A549 (cell line): ENCODE results near the gene PLIN3. TPM values are rescaled to one million over a fixed set of nuclear protein-coding genes. Genes with fewer than 3 reads are reported as not detected.

Source experiments
- ATAC-seq, 2 experiments: fragments of 200-7000 bp in 1 of 2; fragments of >200 bp in 1 of 2; cut with Nextera tagmentation in 1 of 2; cut with Tn5 transposase in 1 of 2; 3 replicates each; pipeline versions ENCODE4 v1.8.0 to v1.9.1; 2018 to 2020; ENCODE audit warnings: mild to moderate bottlenecking in 1 of 2, moderate library complexity in 1 of 2
- CTCF ChIA-PET: fragments of 300-600 bp; sonication (Branson Sonifier 250); formaldehyde crosslinking; extraction: SDS; loops from one replicate; lab custom pipeline; 2021; ENCODE audit warnings: antibody characterized with exemption, inconsistent platforms; lab: Yijun Ruan, JAX
- POLR2A ChIA-PET: fragments of 350-600 bp; formaldehyde crosslinking; extraction: SDS; loops from one replicate; lab custom pipeline; 2021; ENCODE audit warnings: antibody characterized with exemption, inconsistent platforms; lab: Yijun Ruan, JAX
- DNase-seq, 2 experiments: peaks; one replicate each; pipeline versions ENCODE4 v3.0.0 to v3.0.0-alpha.2; 2011 to 2016; ENCODE audit warnings: low read depth in 1 of 2, low spot score in 1 of 2
- FAIRE-seq: peaks from 2 replicates; lab custom pipeline; 2011; peaks lifted over from hg19 to GRCh38; lab: Jason Lieb, UNC
- H3K27ac ChIP-seq, 2 experiments: fragments of >200 bp; sonication (Bioruptor Twin); formaldehyde crosslinking; 3 replicates each; pipeline ENCODE4 v1.5.1; 2016 to 2017
- H3K4me1 ChIP-seq: fragments of >200 bp; sonication (Bioruptor Twin); formaldehyde crosslinking; 3 replicates; pipeline ENCODE4 v1.6.1; 2016
- H3K4me2 ChIP-seq: fragments of >200 bp; sonication (Bioruptor Twin); formaldehyde crosslinking; 3 replicates; pipeline ENCODE4 v1.6.1; 2016
- H3K4me3 ChIP-seq: fragments of >200 bp; sonication (Bioruptor Twin); formaldehyde crosslinking; 3 replicates; pipeline ENCODE4 v1.5.1; 2016
- H3K9me3 ChIP-seq: fragments of >200 bp; sonication (Bioruptor Twin); formaldehyde crosslinking; 3 replicates; pipeline ENCODE4 v1.6.1; 2016
- CBX8 ChIP-seq: fragments of 200-600 bp; sonication (generic); IDR thresholded peaks from 2 replicates; pipeline ENCODE4 v1.6.1; 2016
- CHD2 ChIP-seq: fragments of 150-350 bp; IDR thresholded peaks from 2 replicates; pipeline ENCODE4 v1.6.1; 2014; ENCODE audit warnings: low read length; ENCODE audit not compliant: partially characterized antibody
- CHD4 ChIP-seq: fragments of 200-600 bp; sonication (generic); IDR thresholded peaks from 2 replicates; pipeline ENCODE4 v1.6.1; 2016; ENCODE audit warnings: antibody characterized with exemption, mild to moderate bottlenecking, borderline replicate concordance
- E2F6 ChIP-seq: IDR thresholded peaks from 2 replicates; pipeline ENCODE4 v1.6.1; 2012; ENCODE audit warnings: low read depth, borderline replicate concordance
- EP300 ChIP-seq, 2 experiments: fragments of >200 bp; sonication (Bioruptor Twin); formaldehyde crosslinking; IDR thresholded peaks; 2 replicates in 1 of 2; 3 replicates in 1 of 2; pipeline ENCODE4 v1.6.1; 2016 to 2017
- FOSL2 ChIP-seq, 2 experiments: fragments of 450-650 bp in 1 of 2; fragments of >200 bp in 1 of 2; sonication (Bioruptor Twin) in 1 of 2; formaldehyde crosslinking; IDR thresholded peaks; 2 replicates each; pipeline versions ENCODE4 v1.5.0 to v1.6.1; 2016 to 2020; ENCODE audit warnings: mild to moderate bottlenecking in 1 of 2, moderate library complexity in 1 of 2
- FOXS1 ChIP-seq: fragments of 250-450 bp; sonication (Bioruptor Pico); IDR thresholded peaks from 2 replicates; pipeline ENCODE4 v1.5.0; 2020; ENCODE audit warnings: mild to moderate bottlenecking, moderate library complexity
- GATA3 ChIP-seq: IDR thresholded peaks from 2 replicates; pipeline ENCODE4 v1.6.1; 2012; ENCODE audit warnings: borderline replicate concordance
- HEYL ChIP-seq: fragments of 250-450 bp; sonication (Bioruptor Pico); IDR thresholded peaks from 2 replicates; pipeline ENCODE4 v1.8.0; 2021; ENCODE audit warnings: mild to moderate bottlenecking, moderate library complexity
- HOXA7 ChIP-seq: fragments of 250-450 bp; sonication (Bioruptor Pico); IDR thresholded peaks from 2 replicates; pipeline ENCODE4 v1.5.0; 2020; ENCODE audit warnings: mild to moderate bottlenecking, moderate library complexity
- HOXB5 ChIP-seq: fragments of 250-450 bp; sonication (Bioruptor Pico); IDR thresholded peaks from 2 replicates; pipeline ENCODE4 v1.5.0; 2020; ENCODE audit warnings: mild to moderate bottlenecking, moderate library complexity
- JUN ChIP-seq, 2 experiments: fragments of >200 bp; sonication (Bioruptor Twin); formaldehyde crosslinking; IDR thresholded peaks; 2 replicates in 1 of 2; 3 replicates in 1 of 2; pipeline ENCODE4 v1.6.1; 2016 to 2017
- JUNB ChIP-seq: fragments of >200 bp; sonication (Bioruptor Twin); formaldehyde crosslinking; IDR thresholded peaks from 2 replicates; pipeline ENCODE4 v1.6.1; 2016
- KDM5A ChIP-seq: fragments of 200-600 bp; sonication (generic); IDR thresholded peaks from 2 replicates; pipeline ENCODE4 v1.6.1; 2016; ENCODE audit warnings: antibody characterized with exemption, mild to moderate bottlenecking
- MYC ChIP-seq: IDR thresholded peaks from 2 replicates; pipeline ENCODE4 v1.6.1; 2012; ENCODE audit warnings: mild to moderate bottlenecking, inconsistent platforms, low read length, improper control_type of control experiment, borderline replicate concordance
- NPAS2 ChIP-seq: fragments of 250-450 bp; sonication (Bioruptor Pico); IDR thresholded peaks from 2 replicates; pipeline ENCODE4 v1.8.0; 2022; ENCODE audit warnings: mild to moderate bottlenecking, moderate library complexity, borderline replicate concordance
- RAD21 ChIP-seq, 2 experiments: fragments of >200 bp in 1 of 2; sonication (Bioruptor Twin) in 1 of 2; formaldehyde crosslinking in 1 of 2; IDR thresholded peaks in 1 of 2; conservative IDR thresholded peaks in 1 of 2; 2 replicates in 1 of 2; 3 replicates in 1 of 2; pipeline ENCODE4 v1.6.1; 2012 to 2018; ENCODE audit warnings: inconsistent platforms in 1 of 2
- REST ChIP-seq: fragments of 200-600 bp; sonication (generic); IDR thresholded peaks from 2 replicates; pipeline ENCODE4 v1.6.1; 2016; ENCODE audit warnings: antibody characterized with exemption, mild to moderate bottlenecking, moderate library complexity
- SMC3 ChIP-seq: fragments of >200 bp; sonication (Bioruptor Twin); formaldehyde crosslinking; IDR thresholded peaks from 3 replicates; pipeline ENCODE4 v1.6.1; 2018; ENCODE audit warnings: inconsistent platforms
- WGBS: methylation state at CpG from one replicate; pipeline ENCODE4 v1.1.6; 2017; ENCODE audit errors: missing lambda C conversion rate; 5-methylcytosine and 5-hydroxymethylcytosine counted together
- polyA plus RNA-seq, 4 experiments: library from polyadenylated mRNA; depleted of rRNA in 3 of 4; stranded (reverse); fragments of >200 nt; fragmentation: RNase III in 1 of 4; extraction: RNeasy Plus Mini Kit Qiagen cat#74134 plus additional on column Dnase treatment in 1 of 4; gene quantifications; 2 replicates in 3 of 4; 3 replicates in 1 of 4; pipeline ENCODE4 v1.2.3, GENCODE V29; 2011 to 2017
- TF ChIP-seq, protein P1 (sequence below): IDR thresholded peaks from 2 replicates; pipeline ENCODE4 v1.6.1; 2012
- TF ChIP-seq, protein P2 (sequence below): fragments of >200 bp; sonication (Bioruptor Twin); formaldehyde crosslinking; IDR thresholded peaks from 3 replicates; pipeline ENCODE4 v1.5.1; 2016

The PLIN3 gene
- polyA plus RNA-seq, 2 of the 4 experiments (the other 2 are of a cell fraction), result 30.1 to 84.3 TPM

DNA sequence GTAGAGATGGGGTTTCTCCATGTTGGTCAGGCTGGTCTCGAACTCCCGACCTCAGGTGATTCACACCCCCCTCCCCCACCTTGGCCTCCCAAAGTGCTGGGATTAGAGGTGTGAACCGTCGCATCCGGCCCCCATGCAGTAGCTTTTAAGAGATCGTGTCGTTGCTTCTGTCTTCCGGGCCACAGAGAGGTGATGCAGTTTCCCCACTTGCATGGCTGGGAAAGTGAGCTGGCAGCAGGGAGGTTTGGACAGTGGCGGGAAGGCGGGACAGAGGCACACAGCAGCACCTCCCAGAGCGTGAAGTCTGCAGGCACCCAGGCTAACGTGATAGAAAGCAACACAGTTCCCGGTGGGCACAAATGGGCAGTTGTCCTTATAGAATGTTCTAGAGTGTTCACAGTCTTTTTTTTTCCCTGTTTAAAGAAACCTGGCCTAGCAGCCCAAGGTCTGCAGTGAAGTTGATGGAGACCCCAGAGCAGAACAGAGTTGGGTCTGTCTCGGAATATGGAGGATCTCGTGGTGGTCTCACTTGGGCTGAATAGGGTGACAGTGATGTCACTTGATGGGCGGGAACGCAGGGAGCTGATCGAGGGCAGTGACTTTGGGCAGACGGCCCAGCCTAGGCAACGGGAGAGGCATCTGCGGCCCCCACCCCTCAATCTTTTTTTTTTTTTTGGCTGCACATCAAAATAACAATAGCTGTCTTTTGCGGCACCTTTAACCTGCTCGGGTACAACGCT, 46.7 kb upstream of the PLIN3 start:
- Histone ChIP-seq H3K4me1 (peaks cover 48% of the 10 kb centered on the region), H3K4me3 (no peak overlapping the region), H3K27ac (peak overlapping the region; percentile 75 to 95), H3K9me3 (no peaks in the 10 kb centered on the region), H3K4me2 (peak overlapping the region; percentile 71)
- POLR2A ChIA-PET, result interaction anchor here (0.6 kb wide), 1 partner anchor 25 kb away, joined by 3 read pairs; no protein-coding TSS in a partner anchor
- ATAC-seq (no peak), DNase-seq (no peak), FAIRE-seq (no peak)
- CTCF ChIA-PET, result interaction anchor here (0.7 to 8.1 kb wide), 8 partner anchors 14 to 131 kb away, joined by 3 to 170 read pairs (median 9); partner anchors contain the start of genes FEM1A and PLIN3
- WGBS, result 77% methylated on average over 23 of the region's 24 CpGs
- TF ChIP-seq HEYL (CRISPR knock-in tag) (no peak), MYC (no peak), E2F6 (no peak), CHD4 (no peak), FOXS1 (CRISPR knock-in tag) (no peak), NPAS2 (CRISPR knock-in tag) (no peak), GATA3 (no peak), HOXA7 (no peak), HOXB5 (CRISPR knock-in tag) (no peak)
- TF ChIP-seq, protein P1, sequence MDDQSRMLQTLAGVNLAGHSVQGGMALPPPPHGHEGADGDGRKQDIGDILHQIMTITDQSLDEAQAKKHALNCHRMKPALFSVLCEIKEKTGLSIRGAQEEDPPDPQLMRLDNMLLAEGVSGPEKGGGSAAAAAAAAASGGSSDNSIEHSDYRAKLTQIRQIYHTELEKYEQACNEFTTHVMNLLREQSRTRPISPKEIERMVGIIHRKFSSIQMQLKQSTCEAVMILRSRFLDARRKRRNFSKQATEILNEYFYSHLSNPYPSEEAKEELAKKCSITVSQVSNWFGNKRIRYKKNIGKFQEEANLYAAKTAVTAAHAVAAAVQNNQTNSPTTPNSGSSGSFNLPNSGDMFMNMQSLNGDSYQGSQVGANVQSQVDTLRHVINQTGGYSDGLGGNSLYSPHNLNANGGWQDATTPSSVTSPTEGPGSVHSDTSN, result no peak
- TF ChIP-seq, all 56 proteins: peak for 0

DNA sequence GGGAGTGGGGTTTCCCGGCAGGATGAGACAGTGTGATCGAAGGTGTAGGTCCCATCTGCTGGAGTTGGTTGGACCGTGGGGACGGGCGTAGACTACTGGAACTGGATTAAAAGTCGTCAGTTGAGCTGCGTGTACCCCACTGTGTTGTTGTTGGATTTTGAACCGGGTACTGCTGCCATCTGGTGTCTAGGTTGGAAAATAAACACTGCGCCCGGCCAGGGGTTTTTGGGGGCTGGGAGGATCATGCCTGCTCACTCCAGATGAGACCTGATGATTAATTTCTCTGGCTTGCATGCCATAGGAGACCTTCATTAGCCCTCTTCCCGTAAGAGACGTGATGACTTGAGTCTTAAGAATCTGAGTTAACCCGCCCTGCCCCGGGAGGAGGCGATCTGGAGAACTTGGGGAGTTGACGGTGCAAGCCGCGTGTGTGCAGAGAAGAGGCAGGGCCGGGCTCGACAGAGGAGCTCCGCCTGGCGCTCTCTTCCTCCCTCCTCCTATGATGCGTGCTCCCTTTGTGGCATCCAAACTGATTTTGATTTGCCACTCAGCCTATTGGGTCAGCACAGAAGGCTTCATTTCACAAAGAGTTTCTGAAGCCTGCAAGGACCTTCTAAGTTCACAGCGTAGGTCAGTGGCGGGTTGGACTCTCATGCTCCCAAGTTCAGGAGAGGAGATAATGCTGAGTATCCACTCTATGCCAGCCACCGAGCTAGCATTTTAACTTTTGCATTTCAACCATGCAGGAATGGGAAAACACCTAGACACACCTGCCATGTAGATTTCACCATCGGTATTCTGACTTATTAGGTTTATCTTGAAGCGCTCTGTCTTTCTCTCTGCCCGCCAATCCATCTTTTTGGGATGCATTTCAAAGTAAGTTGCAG, 44.6 kb upstream of the PLIN3 start:
- Histone ChIP-seq H3K4me2 (peak overlapping the region; percentile 84), H3K4me3 (peak overlapping the region; percentile 85), H3K9me3 (no peaks in the 10 kb centered on the region), H3K27ac (peak overlapping the region; percentile 93 to 95), H3K4me1 (peaks cover 54% of the 10 kb centered on the region)
- CTCF ChIA-PET, result interaction anchor here (0.5 to 8.1 kb wide), 46 partner anchors 8 to 359 kb away, joined by 3 to 170 read pairs (median 4); partner anchors contain the start of genes ARRDC5, FEM1A, KDM4B and PLIN3
- WGBS, result 14% methylated on average over 29 of the region's 29 CpGs
- POLR2A ChIA-PET, result interaction anchor here (0.6 to 2.0 kb wide), 10 partner anchors 33 to 657 kb away, joined by 3 to 13 read pairs (median 8); partner anchors contain the start of genes KDM4B and PLIN3
- DNase-seq, result peak; percentile 90 to 94
- ATAC-seq, result peak; percentile 70 to 80
- FAIRE-seq, result no peak
- TF ChIP-seq RAD21 (conservative IDR thresholded peaks at IDR 0.05 in 1 of 2, IDR thresholded peaks at IDR 0.05 in 1 of 2) (peak; percentile 75 to 86), KDM5A (no peak), EP300 (IDR thresholded peaks at IDR 0.05) (peak in 1 of 2 experiments; percentile 31; a peak in 1 of 5 replicates), REST (no peak), SMC3 (peak; percentile 83), CHD2 (no peak), JUNB (peak; percentile 67), JUN (IDR thresholded peaks at IDR 0.05) (peak in 1 of 2 experiments; percentile 42; a peak in 1 of 5 replicates), E2F6 (0 out of 2 replicates have a peak, but pooled peaks have one; percentile 34), FOSL2 (IDR thresholded peaks at IDR 0.05) (0 out of 2 replicates have a peak, but pooled peaks have one; percentile 29), FOSL2 (CRISPR knock-in tag; IDR thresholded peaks at IDR 0.05) (peak; percentile 87), HOXB5 (CRISPR knock-in tag) (0 out of 2 replicates have a peak, but pooled peaks have one; percentile 51), GATA3 (peak; percentile 51; the same call in 1 of the 2 replicates), CBX8 (no peak)
- TF ChIP-seq, protein P1, result peak; percentile 45; the same call in 1 of the 2 replicates
- TF ChIP-seq, protein P2, sequence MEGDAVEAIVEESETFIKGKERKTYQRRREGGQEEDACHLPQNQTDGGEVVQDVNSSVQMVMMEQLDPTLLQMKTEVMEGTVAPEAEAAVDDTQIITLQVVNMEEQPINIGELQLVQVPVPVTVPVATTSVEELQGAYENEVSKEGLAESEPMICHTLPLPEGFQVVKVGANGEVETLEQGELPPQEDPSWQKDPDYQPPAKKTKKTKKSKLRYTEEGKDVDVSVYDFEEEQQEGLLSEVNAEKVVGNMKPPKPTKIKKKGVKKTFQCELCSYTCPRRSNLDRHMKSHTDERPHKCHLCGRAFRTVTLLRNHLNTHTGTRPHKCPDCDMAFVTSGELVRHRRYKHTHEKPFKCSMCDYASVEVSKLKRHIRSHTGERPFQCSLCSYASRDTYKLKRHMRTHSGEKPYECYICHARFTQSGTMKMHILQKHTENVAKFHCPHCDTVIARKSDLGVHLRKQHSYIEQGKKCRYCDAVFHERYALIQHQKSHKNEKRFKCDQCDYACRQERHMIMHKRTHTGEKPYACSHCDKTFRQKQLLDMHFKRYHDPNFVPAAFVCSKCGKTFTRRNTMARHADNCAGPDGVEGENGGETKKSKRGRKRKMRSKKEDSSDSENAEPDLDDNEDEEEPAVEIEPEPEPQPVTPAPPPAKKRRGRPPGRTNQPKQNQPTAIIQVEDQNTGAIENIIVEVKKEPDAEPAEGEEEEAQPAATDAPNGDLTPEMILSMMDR, result peak; percentile 69
